GM19468 (cell line): Measurements from ENCODE around the gene PXDN.
"Not testable (repeated sequence)": the region's sequence is repeated elsewhere in the genome, so short reads cannot be mapped to it uniquely, and the experiment has no call there.

ENCODE experiments used
- ATAC-seq: cut with Tn5 transposase; IDR thresholded peaks from one replicate; pipeline ENCODE4 v1.9.1; 2021; ENCODE audit warnings: mild to moderate bottlenecking, moderate library complexity, moderate number of reproducible peaks; ENCODE audit not compliant: unreplicated experiment; ENCODE audit errors: extremely low read depth

Gene PXDN

GRCh38 chr2:1690056-1690775, 54.1 kb downstream of the PXDN start:
- no peak for ATAC-seq

- ATAC-seq: no peak
These were observed 55.5 kb downstream of the PXDN start for GRCh38 chr2:1688859-1689258.

GRCh38 chr2:1688161-1688560, 56.2 kb downstream of the PXDN start:
- no peak for ATAC-seq

GRCh38 chr2:1687254-1687653, 57.1 kb downstream of the PXDN start:
- ATAC-seq: no peak

- ATAC-seq: no peak
These were observed 57.6 kb downstream of the PXDN start for GRCh38 chr2:1686784-1687105.

GRCh38 chr2:1685957-1686783, 58.1 kb downstream of the PXDN start:
- ATAC-seq: no peak

GRCh38 chr2:1685078-1685956, 59.0 kb downstream of the PXDN start:
- no peak for ATAC-seq

GRCh38 chr2:1683297-1683696, 61.0 kb downstream of the PXDN start:
- no peak for ATAC-seq

GRCh38 chr2:1682181-1682440, 62.2 kb downstream of the PXDN start:
- no peak for ATAC-seq

GRCh38 chr2:1681323-1682180, 62.8 kb downstream of the PXDN start:
- ATAC-seq: no peak

- ATAC-seq: no peak
These were observed 63.3 kb downstream of the PXDN start for GRCh38 chr2:1681017-1681318.

- no peak for ATAC-seq
These were observed 63.9 kb downstream of the PXDN start for GRCh38 chr2:1680222-1681016.

- not testable (repeated sequence) for ATAC-seq
These were observed 64.8 kb downstream of the PXDN start for GRCh38 chr2:1679488-1680039.

GRCh38 chr2:1679065-1679464, 65.2 kb downstream of the PXDN start:
- not testable (repeated sequence) for ATAC-seq

GRCh38 chr2:1678609-1679008, 65.7 kb downstream of the PXDN start:
- no peak for ATAC-seq

- ATAC-seq: no peak
These were observed 66.5 kb downstream of the PXDN start for GRCh38 chr2:1677821-1678165.

- no peak for ATAC-seq
These were observed 67.1 kb downstream of the PXDN start for GRCh38 chr2:1676913-1677820.
